HG02938 (cell line): ENCODE results near the gene F5.

Experiments used
- ATAC-seq: cut with Tn5 transposase; IDR thresholded peaks from one replicate; pipeline ENCODE4 v1.9.1; 2021; ENCODE audit warnings: mild to moderate bottlenecking, moderate library complexity; ENCODE audit not compliant: unreplicated experiment

Gene F5

DNA sequence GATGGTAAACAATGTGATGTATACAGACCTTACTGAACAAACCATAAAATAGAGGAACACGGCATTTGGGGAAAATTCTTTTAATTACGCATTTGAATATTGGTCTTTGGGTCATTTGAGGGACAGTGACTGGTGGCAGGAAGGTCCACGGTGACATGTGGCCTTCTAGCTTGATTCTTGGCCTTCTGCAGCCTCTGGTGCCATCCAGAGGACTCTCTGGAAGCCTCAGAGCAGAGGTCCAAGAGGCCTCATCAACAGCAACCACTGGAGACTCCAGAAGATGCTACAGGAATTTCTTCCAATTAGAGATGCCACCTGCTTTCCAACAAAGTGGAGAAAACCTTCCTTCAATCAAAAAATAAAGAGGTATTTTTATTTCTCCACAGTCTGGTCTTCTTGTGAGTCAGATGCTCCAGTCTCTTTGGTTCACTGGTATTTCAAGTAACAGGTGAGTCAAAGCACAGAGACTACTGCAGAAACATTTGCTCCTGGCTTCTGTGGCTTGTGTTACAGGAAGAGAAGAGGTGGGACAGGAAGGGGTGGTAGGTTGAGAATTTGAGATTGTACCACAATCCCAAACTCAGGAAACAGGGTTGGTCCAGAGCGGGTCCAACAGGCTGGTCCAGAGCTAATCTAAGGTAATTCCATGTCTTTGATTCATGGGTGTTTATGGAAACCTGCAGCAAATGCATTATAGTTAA, 2.7 kb upstream of the F5 start:
- ATAC-seq, result no peak

GRCh38 chr1:169588112-169588511, 1.8 kb upstream of the F5 start:
- no peak for ATAC-seq

DNA sequence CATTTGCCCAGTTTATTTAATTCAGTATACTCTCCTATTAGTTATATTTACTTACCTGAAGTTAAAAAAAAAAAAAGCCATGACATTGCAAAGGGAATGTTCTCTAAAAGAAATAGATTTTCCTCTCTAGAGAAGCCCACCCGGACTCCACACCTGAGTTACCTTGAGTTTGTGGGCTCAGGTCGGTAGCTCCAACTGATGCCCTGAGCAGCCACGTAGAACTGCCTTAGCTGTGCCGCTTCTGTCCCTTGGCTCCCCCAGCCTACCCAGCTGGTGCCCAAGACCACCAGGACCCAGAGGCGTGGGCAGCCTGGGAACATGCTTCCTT, 250 bp downstream of the F5 start:
- ATAC-seq, result no peak

GRCh38 chr1:169585181-169585580, 1.1 kb downstream of the F5 start:
- no peak for ATAC-seq

GRCh38 chr1:169584483-169585144, 1.7 kb downstream of the F5 start:
- ATAC-seq, result no peak

DNA sequence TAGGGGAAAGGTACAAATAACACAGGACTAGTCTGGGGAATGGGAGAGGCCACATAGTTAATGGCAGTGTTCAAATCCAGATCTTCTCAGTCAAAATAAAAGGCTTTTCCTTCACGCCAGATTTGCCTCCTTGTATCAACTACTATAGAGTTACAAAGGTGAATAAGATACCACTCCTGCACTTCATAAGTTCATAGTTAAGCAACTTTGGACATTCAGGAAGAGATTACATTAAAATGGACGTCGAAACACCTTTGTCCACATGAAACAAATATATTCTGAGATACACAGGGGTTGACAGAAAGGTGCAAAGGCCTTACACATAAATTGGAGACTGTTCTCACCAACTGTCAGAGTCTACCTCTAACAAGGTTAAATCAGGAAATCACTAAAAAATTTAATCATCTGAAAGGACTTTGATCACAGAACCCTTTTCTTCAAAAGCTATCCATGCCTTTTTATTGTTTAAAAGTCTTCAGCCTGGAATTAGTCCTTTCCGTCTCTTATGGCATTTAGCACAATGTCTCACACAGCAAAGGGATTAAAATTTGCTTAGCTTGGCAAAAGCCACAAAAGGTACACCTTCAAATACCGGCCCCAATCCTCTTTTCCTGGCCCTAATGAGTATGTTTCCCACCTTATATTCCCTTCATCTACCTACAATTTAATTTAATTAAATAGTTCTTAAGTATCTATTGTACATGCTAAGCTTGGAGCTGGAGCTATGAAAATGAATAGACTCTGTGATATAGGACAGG, 8.1 kb downstream of the F5 start:
- no peak for ATAC-seq

DNA sequence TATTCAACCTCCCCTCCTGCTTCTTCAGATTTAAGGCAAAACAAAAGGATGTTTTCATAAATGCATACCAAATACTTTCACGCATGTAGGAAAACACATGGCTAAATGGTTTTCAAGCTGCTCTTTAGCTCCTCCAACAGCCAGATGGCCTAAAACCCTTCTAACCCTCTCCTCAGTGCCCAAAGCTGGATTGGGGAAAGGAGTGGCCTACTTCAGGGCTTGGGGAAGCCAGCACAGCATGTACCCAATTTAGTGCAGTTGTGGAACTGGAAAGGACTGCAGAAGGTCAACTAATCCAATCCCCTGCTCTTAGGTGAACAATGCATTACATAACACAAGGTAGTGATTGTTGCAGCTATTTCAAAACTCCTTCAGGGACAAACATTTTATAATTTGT, 9.3 kb downstream of the F5 start:
- no peak for ATAC-seq

DNA sequence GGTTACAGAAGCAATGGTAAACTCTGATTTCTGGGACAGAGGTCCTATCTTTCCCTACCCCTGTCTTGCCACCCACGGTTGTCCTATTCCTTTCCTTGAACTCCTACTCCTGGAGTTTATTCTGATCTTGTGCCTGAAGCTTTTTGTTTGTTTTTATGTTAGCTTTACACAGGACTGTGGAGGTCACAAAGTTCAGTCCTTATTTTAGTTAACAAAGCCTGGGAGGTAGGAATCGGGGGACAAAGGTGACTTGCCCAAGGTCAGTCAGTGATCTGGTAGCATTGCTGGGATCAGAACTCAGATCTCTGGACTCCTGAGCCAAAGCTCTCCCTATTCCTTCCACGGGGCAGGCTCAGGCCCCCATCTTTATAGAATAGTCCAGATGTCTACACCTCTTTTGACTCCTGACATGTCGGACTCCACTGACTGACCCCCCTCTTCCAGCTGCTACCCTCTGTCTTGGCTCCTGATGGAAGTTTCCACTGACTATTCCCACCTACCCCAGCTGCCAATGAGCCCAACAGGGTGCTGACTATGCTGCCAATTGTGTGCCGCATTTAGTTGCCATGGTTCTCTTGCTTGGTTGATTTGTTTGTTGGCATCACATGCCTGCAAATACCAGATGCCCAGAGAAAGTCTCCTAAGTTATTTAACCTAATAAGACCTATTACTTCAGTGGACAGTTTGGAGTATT, 9.9 kb downstream of the F5 start:
- no peak for ATAC-seq

- no peak for ATAC-seq
These were observed 11.9 kb downstream of the F5 start for GRCh38 chr1:169574336-169574735.

DNA sequence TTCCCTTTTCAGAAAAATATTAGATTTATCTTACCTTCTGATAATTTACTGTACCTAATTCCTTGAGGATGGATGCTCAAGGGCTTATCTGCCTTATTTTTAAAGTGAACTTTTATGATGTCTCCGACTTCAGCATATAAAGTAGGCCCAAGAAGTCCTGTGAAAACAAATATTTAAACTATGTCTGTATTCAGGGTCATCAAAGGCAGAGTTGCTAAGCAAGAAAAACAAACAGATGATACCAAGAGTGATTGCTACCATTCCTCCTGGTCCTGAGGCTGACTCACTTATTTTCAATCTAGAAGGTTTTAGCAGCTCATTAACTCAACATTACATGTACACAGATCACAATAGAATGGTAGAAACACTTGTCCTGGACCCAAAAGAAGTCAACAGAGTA, 14.1 kb downstream of the F5 start:
- ATAC-seq, result no peak

GRCh38 chr1:169571450-169571849, 14.8 kb downstream of the F5 start:
- no peak for ATAC-seq

GRCh38 chr1:169570172-169570574, 16.1 kb downstream of the F5 start:
- no peak for ATAC-seq

DNA sequence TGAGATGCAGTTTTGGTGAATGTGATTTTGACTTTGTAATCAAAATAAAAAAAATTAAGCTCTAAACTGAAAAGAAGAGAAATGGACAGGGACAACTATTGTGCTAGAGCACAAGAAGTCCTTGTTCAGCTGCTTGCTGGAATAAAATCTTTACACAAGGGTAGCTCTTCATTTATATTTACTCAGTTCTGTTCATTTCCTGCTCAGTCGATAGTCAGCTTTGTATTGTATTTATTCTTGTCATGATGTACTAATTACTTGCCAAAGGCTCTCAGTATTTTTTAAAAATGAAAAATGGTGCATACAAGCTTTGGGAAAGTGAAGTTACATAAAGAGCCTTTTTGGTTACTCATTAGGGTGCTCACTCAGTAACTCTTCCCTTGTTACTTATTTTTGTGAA, 17.8 kb downstream of the F5 start:
- no peak for ATAC-seq

GRCh38 chr1:169565335-169566271, 20.7 kb downstream of the F5 start:
- no peak for ATAC-seq

DNA sequence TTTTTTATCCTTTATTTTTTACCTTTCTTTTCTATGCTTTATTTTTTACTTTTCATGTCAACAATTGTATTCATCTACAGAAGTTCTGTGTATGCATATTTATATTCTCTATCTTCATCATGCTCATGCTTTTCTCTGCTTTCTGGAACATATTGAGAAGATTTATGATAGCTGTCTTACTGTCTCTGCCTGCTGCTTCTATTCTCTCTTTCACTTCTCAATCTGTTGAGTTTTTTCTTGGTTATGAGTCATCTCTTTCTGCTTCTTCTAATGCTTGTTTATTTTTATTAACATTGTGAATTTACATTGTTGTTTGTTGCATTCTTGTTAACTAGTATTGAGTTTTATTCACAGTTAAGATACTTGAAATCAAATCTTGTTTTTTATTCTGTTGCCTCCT, 22.6 kb downstream of the F5 start:
- ATAC-seq, result no peak

GRCh38 chr1:169563019-169563615, 23.2 kb downstream of the F5 start:
- ATAC-seq, result no peak

DNA sequence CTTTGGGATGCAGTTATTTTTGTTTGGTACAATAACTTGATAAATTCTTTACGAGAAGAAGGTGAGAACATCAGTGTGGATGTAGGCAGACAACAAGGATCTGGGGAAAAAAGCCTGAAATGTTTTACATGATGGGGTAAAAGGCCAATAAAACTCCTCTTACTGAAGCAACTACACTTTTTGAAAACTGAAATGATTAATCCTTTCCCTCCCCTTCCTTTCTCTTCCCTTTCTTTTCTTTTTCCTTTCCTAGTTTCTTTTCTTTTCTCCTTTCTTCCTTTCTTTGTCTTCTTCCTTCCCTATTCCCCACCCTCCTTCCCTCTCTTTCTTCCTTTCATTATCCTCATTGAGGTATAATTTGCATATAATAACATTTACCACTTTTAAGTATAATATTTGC, 24.6 kb downstream of the F5 start:
- ATAC-seq, result no peak

DNA sequence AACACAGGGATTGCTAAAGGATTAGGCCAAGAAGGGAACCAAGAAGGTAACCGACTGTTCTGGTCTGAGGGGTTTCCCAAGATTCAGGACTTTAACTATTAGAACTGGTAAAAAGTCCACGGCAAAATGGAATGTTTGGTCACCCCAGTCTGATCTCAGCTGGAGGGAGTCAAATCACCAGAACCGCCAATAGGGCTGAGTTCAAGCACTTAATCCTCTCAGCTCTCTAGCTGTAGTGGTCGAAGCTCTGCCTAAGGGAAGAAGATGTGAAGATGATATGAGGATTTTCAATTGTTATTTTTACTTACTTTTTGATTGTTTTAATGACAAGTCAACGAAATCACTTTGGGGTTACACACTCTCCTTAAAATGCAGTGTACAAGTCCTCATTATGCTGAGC, 29.1 kb downstream of the F5 start:
- ATAC-seq, result no peak

DNA sequence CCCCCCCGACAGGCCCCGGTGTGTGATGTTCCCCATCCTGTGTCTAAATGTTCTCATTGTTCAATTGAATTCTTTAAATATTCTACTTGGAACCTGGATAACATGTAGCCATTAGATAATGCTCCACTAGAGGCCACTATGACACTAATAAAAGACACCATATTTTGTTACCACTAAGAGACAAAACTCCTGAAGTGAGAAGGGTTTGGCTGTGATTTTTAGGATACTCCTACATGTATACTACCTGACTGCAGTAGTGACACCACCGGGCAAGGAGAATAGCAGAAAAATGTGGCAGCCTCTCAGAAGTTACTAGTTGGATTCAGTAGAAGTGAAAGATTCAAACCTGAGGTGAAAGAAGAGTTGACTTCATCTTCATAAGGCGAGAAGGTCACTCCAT, 36.0 kb downstream of the F5 start:
- no peak for ATAC-seq

- no peak for ATAC-seq
These were observed 38.0 kb downstream of the F5 start for GRCh38 chr1:169548282-169548681.
